Measurements from ENCODE around the gene TBL1X.

DNA sequence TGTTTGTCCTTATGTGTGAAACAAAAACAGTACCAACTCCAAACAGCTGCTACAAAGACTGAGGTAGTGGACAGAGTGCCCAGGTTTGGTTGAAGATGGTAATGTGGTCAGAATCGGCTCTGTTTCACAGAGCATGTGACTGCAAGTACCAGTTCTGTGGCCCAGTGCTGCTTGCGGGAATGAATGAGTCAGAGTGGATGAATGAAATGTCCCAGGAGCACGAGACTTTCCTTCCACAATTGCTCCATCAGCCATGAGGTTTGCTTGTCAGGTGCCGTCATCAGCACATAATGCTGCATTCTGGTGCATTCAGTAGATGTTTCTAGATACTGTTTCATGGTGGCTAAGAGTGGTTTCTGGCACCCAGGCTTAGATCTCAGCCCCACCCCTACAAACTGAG, 216.6 kb downstream of the TBL1X start:
- TF ChIP-seq CTCF (IDR thresholded peaks at IDR 0.05; ENCODE audit: low read depth, low read length) (no peak), EZH2phosphoT487 (IDR thresholded peaks at IDR 0.05; ENCODE audit: low read depth) (no peak)
